ENCODE measurements around the gene SEMA3D.

The SEMA3D gene

DNA sequence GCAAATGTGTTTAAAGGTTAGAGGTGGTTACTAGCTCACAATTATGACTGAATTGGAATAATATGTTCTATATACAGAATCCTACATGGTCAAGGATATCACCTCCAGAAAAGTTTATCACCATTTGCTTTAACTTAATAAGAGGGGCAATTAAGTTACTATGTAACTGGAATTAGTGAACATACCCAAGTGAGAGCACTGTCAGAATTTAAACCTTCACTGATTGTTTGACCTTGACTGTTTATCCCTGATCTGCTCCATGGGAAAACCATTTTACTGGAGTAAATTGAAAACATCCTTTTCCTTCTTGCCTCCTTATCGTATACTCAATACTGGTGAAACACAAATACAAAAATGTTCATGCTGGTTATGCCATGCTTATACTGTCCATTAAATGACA lies 107.4 kb downstream of the SEMA3D start:
- no peak for DNase-seq (ENCODE audit: low spot score)

DNA sequence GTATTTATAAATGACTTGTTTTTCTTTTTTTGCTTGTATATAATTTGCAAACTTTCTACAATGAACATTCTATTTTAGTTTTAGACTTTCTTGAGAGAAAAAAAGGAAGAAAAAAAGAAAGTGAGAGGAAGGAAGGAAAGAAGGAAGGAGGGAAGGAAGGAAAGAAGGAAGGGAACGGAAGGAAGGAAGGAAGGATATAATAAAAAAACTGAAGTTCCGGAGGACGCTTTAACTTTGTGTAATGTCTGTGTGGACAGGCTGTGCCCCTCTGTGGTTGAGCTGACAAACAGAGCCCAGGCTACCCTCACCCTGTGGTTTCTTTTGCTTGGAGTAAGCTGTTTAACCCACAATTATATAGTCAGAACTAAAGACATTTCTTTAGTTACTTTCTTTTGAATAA lies 108.7 kb downstream of the SEMA3D start:
- no peak for DNase-seq (ENCODE audit: low spot score)

DNA sequence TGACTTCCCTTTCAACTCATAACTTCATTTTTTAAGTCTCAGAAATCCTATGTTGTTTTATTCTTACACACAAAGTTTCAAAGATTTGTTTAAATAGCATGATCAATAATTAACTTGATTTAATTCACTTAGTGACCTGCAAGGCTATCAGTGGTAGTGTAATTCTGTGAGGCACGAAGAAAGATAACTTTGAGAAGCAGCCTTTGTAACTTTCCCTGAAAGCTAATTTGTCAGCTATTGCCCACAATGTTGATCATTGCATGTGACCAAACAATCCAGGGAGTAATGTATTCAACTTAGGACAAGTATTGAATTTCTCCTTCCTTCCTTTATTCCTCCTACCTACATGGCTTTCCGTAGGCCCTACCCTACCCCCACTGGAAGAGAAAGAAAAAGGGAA lies 111.0 kb downstream of the SEMA3D start:
- DNase-seq (ENCODE audit: low spot score), result no peak

DNA sequence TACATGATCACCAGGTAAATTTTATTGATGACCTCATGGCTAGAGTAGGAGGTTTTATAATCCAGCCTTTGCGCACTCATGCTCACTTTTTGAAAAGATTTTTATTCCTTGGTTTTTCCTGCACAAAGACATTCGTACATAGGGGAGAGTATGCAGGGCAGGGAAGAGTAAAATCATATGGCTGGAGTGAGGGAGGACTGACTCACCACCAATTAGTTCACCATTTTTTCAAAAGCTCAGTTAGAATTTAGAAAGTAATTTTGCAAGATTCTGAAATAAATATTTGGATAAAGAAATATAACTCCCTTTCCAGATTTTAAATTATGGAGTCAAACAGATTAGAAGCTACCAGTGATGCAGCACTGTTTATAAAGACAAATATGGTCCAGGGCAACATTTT lies 111.9 kb downstream of the SEMA3D start:
- no peak for DNase-seq (ENCODE audit: low spot score)

DNA sequence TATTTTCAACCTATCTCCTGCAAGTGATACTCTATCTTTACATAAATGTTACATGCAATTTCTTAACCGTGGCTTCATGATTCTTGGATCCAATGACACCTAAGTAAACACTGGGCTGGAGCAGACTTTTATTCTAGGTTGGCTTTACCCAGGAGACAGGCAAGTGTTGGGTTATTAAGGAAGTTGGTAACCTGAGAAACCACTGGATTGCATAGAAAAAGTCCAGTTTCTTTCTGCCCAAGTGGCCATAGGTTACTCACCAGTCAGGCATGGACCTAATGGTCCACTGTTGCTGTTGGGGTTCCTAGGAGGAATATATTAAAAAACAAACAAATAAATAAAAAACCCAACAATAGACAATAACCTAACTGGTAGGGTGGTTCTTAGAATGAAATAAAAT lies 112.8 kb downstream of the SEMA3D start:
- DNase-seq (ENCODE audit: low spot score), result no peak

DNA sequence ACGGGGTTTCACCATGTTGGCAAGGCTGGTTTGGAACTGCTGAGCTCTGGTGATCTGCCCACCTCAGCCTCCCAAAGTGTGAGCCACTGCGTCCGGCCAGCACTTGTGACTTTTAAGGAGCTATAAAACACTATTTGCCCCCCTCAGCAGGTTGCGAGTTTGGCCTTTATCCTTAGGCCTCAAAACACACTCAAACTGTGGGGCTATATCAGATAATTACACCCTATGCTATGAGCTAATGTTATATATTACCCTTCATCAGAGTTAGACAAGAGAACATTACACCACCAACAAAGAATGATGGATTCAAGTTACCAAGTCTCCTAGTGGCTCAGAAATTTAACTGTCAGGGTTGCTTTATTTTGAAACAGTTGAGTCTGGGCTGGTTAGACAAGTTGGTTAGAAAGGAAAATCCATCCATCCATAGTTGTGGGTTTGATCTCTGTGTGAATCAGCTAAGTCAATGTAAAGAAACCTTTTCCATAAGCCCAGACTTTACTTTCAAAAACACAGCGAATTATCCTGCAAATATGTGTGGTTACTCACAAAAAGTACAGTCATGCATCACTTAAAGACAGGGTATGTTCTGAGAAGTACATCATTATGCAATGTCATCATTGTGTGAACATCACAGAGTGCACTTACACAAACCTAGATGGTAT lies 115.8 kb downstream of the SEMA3D start:
- DNase-seq (ENCODE audit: low spot score), result no peak

DNA sequence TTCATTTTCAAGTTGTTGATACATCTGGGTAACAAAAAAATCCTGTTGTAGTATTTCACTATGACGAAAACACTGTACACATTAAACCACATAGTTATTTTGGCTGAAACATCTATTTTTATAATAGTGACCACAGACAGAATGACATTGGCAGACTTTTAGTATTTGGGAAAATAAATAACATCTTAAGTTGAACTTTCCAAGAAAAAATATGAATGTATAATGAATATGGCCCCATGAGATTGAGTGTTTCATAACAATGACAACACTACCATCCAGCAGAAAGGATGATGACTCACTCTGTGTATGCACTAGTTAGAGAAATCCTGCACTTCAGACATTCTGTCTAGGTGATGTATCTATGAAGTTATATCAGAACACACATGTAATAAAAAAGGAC lies 118.1 kb downstream of the SEMA3D start:
- DNase-seq (ENCODE audit: low spot score), result no peak

DNA sequence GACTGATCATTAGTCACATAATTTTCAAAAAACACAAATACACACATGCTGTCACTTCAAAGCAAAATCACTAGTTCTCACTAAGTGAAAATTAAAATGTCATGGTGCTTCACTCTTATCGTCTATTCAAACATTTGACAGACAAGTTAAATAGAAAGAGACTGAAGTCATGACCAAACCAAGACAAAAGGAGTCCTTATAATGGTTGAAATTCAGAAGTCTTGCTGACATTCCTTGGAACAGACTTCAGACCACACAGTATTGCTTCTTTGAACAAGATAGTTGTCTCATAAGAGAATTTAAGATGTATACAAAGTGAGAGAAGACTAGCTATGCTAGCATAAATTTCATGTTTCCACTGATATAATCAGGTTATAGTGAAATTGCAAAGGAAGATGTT lies 119.5 kb downstream of the SEMA3D start:
- no peak for DNase-seq (ENCODE audit: low spot score)

DNA sequence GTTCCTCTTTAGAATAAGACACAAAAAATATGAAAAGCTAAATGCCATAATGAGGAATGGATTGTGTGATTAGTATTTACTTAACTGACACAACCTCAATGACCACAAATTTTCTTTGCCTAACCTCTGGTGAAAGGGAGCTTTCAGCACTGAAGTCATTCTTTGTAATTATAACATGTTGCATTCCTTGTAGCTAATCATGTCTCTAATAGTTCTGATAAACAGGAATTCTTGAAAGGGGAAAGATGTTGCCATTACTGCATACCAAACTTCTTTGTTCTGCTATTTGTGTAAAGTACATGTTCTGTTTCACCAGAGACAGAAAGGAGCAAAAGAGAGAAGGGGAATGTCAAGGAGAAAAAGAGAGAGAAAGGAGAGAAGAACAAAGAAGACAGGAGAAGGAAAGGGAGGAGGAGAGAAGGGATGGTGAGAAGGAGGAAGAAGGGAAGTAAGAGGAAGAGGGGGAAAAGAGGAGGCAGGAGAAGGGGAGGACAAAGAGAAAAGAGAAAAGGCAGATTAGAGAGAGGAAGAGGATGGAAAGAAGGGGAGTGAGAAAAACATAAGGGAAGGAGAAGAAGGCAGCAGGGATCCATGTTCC lies 120.9 kb downstream of the SEMA3D start:
- DNase-seq (ENCODE audit: low spot score), result no peak

DNA sequence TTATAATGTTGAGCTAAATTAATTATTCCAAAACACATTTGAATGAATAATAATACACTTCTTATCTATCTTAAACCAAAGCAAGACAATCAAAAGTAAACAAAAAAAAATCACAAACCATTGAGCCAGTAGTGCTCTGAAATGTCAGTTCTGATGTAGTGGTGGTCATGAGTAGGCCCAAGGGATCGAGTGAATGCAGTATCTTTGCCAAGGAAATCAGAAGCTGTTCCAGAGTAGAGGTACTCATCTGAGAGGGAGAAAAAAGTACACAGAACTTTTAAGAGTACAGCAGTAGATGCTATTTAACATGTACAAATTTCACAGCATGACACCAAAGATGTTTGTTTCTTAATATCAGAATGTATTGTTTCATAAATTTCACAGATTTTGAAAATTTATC lies 121.5 kb downstream of the SEMA3D start:
- no peak for DNase-seq (ENCODE audit: low spot score)

DNA sequence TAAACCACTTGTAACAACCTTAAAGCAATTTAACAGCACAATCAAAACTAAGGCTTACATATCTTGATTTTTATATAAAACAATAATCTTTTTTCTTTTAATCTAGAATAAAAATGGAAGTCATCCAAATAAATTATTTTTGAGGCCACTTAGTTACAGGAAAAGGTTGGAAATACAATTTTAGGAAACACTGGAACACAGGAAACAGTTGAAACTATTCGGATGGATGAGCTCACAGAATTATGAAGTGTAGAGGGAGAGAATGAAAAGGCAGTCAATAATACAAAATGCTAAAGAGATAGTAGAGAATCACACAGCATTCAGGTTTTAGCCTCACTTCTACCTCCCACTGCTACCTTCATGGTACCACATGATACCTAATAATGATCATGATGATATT lies 124.2 kb downstream of the SEMA3D start:
- no peak for DNase-seq (ENCODE audit: low spot score)

DNA sequence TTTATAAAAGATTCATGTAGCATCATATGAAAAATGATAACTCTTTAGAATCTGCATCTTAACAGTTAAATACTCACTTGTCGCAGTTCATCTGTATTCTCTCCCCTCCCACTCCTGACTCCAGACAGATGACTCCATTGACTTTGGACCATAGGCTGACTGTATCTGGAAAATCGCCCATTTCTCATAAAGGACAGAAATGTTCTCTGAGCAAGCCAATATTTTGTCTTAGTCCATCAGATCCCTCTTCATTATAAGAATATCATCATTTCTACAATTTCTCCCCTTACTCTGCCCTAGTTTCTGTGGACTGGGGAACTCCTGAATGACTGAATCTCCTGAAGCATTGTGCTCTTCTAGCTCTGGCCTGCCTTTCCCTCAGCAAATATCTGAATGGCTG lies 125.4 kb downstream of the SEMA3D start:
- DNase-seq (ENCODE audit: low spot score), result no peak

DNA sequence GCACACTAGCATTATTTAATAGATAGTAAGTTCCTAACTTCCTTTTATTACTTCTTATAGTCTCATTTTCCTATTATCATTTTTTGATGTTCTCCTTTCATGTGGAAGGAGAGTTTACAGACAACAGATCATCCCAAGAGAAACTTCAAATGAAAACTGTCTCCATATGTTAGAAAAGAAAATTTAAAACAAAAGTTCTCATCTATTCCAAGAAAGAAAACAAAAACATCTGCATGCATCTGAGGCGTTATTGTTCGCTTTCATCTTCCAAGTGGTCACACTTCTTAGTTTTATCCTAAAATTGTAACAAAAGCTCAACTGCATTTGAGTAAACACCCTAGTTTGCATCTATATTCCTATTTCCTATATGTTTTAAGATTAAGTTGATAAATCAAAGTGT lies 126.2 kb downstream of the SEMA3D start:
- no peak for DNase-seq (ENCODE audit: low spot score)

DNA sequence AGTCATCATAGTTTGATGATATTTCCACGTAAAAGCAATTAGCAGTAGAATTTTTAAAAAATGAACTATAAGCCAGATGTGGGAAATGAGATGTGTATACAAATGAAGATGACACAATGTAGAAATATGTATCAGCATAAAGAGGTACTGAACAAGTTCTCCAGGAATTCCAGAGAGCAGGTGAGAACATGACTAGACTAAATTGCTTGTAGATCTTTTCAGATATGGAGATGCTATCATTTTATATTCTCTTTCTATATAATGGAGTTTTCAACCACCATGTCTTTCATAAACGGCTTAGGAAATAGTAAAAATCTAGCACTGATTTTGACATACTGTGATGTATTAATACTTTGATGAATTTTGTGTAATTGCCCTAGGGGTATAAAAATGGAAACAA lies 130.9 kb downstream of the SEMA3D start:
- DNase-seq (ENCODE audit: low spot score), result no peak

DNA sequence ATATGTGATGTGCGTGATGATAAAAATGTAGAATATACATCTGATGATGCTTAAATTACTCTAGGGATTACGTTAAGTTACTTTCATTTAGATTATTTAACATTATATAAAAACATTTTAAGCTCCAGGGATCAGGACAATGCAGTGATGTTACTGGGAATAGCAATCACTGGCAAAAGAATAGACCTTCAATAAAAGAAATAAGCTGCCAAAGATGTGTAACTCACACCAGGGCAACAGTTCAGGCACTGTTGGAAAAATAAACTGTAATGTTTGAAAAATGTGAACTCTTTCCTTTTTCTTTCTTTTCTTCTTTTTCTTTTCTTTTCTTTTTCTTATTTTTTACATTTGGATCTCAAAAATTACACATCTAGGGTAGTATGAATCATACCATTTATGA lies 131.7 kb downstream of the SEMA3D start:
- no peak for DNase-seq (ENCODE audit: low spot score)

DNA sequence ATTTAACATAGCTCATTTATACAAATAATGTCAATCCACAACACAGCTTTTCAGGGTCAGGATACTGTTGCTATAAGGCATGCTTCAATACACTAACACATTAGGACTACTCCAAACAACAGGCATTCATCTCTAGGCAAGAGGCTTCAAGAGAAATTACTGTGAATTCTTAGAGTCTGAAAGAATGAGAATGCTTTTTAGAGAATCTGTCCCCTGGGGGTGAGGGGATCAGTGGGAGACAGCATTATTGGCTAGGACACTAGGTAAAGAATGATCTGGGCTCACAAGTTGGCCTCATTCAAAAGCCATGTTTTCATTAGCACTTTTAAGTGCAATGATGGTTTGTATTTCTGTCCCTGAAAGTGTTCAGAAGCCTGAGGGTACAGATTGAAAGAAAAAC lies 132.6 kb downstream of the SEMA3D start:
- no peak for DNase-seq (ENCODE audit: low spot score)

DNA sequence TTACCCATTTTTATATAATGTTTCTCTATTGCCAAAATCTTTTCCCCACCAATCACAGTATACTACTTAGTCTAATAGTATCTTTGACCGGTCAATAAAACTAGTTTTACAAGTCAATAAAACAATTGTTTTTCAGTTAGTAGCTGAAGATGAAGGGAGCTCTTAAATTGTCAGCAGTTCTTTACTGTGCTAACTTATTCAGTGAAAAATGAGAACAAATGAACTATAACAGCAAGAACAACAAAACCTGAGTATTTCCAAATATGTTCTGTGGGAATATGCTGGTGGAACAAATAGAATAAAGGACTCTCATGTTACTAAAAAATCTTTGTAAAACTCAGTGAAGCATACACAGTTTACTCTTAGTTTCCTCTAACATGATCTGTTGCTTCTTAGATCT lies 134.0 kb downstream of the SEMA3D start:
- no peak for DNase-seq (ENCODE audit: low spot score)

DNA sequence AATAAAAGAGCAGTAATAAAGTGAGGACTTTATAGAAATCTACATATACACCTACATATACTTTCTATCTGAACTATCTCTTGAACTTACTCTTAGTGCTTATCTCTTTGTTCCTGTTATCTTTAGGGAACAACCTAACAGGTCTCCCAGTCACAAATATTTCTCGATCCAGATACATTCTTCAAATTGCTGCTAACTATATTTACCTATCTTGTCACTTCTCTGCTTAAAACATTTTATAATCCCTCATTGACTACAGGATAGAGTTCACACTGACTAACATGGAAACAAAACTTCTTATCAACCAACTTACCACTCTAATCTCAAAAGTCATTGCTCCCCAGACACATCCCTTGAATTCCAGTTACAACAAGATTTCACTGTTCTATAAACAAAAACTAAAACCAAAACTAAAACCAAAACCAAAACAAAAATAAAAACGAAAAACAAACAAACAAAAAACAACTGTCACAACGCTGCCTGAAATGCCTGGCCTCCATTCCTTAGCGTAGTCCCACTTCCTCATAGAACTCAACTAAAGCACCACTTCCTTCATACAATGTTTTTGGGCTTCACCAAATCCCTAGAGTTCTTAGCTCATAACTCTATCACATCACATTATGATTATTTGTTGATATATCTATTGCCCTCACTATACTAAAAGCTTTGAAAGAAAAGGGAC lies 134.7 kb downstream of the SEMA3D start:
- DNase-seq (ENCODE audit: low spot score), result no peak

DNA sequence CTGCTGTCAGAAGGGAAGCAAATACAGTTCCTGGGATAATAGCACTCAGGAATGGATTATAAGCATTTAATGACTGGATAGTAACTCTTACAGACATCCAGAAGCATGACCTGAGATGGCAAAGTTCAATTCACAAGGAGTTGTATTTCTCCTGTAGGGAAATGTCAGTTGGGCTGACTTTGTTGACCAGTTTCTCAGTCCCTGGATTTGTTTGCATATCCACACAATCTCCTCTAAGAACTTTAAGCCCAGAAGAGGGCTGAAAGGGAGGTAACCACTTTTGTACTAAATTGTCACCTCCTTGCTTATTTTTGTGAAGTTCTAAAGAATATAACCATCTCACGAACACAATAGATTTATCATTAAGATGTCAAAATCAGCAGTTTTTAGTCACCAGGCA lies 140.3 kb downstream of the SEMA3D start:
- no peak for DNase-seq (ENCODE audit: low spot score)

DNA sequence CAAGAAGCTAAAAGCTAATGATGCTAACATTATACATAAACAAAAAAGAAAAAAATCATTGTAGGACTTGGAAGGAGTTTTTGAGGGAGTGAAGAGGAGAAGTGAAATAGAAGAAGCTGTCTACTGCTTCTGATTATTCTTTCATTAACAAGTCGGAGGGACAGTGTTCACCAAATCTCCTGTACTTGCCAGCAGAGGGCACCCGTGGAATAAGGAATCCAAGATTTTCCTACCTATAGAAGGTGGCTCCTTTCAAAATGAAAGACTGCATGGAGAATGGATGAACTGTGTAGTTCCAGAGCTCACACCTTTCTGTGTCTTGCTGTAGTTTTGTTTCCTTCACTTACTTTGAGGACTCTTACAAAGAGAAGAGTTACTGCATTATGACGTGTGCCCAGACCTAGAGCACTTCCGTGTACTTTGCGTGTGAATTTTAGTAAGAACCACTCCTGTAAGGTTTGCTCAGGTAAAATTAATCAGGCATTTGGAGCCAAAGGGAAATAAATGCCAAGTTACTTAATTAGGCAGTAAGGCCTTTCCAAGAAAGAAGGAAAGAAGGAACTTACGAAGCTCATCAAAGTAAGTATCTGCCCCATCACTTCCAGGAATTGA lies 145.1 kb downstream of the SEMA3D start:
- DNase-seq (ENCODE audit: low spot score), result peak; percentile 76

DNA sequence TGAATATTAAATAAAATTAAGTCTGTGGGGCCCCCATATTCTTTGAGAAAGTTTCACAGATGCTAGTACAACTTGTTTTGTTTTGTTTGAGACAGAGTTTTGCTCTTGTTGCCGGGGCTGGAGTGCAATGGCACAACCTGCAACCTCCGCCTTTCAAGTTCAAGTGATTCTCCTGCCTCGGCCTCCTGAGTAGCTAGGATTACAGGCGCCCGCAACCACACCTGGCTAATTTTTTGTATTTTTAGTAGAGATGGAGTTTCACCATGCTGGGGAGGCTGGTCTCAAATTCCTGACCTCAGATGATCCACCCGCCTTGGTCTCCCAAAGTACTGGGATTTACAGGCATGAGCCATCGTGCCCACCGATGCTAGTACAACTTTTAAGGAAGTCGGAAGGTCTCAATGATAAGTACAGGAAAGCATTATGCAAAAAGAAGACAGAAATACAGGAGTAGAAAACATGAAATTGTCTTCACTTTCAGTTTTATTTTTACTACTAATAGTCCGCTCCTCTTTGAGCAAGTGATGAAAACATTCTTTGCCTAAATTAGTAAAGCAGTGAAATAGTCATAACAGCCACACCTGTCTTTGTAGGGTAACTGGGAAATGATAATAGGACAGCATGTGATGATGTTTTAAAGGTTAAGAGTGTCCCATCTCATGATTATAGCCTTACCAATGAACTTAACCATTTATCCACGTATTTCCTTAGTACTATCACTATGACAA lies 147.5 kb downstream of the SEMA3D start:
- DNase-seq (ENCODE audit: low spot score), result no peak

DNA sequence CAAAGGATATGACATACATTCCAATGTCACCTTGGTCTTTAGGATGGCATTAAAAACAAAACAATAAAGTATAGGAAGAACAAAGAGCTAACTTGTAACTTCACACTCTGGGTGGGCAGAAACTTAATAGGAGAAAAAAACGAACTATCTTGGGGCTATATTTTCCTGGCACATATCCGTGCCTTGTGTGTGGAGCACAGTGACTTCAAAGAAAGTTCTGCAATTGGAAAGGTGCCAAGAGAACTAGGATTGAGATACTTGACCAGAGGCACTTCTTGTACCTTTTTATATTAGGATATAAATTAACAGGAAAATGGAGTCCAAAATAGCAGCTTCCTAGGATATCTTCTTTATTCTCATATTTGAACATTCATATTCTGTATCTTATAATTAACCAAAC lies 148.4 kb downstream of the SEMA3D start:
- DNase-seq (ENCODE audit: low spot score), result no peak

DNA sequence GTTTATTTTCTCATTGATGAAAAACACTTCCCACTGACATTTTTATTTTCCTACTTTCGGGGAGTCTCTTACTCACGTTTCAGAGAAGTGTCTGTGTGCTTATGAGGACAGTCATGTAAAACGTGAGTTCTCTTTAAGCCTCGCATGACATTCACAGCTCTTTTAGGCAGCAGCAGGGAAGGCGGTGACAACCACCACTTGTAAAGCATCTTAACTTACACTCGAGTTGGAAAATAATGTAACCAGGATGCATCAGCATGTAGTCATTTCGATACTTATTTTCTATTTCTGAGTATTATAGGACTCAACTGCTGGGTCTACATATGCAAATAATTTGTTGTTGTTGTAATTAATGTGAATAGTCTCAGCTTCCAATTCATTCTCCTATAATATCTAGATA lies 153.6 kb downstream of the SEMA3D start:
- DNase-seq (ENCODE audit: low spot score), result no peak

Data from Ammon's horn (tissue), 1 donor.